HAP-1 (cell line): ENCODE results near the gene CRB1.

ENCODE experiments used
- DNase-seq, 2 experiments: peaks; one replicate each; pipeline ENCODE4 v3.0.0-alpha.2; 2016 to 2020; ENCODE audit warnings: low spot score in 2 of 2
- H3K27me3 ChIP-seq: fragments of 250-450 bp; sonication (Bioruptor Pico); 2 replicates; pipeline ENCODE4 v1.5.1; 2020; ENCODE audit warnings: low read depth, mild to moderate bottlenecking, moderate library complexity
- H3K36me3 ChIP-seq: fragments of 250-450 bp; sonication (Bioruptor Pico); replicated peaks from 2 replicates; pipeline ENCODE4 v1.5.1; 2020; ENCODE audit warnings: mild to moderate bottlenecking
- H3K4me1 ChIP-seq: fragments of 250-450 bp; sonication (Bioruptor Pico); 2 replicates; pipeline ENCODE4 v1.5.1; 2020; ENCODE audit warnings: mild to moderate bottlenecking
- H3K4me3 ChIP-seq: fragments of 250-450 bp; sonication (Bioruptor Pico); 2 replicates; pipeline ENCODE4 v1.5.1; 2020; ENCODE audit warnings: mild to moderate bottlenecking, moderate library complexity
- H3K9me3 ChIP-seq: fragments of 250-450 bp; sonication (Bioruptor Pico); 2 replicates; pipeline ENCODE4 v1.5.1; 2020; ENCODE audit warnings: mild to moderate bottlenecking, moderate library complexity
- in situ Hi-C: fragments of 300-500 bp; cut with MboI; formaldehyde crosslinking; loops from 3 replicates; pipeline ENCODE4 v1.14.3; 2020; ENCODE audit warnings: low sequenced_read_pairs, inconsistent platforms, mixed read lengths

The CRB1 gene

DNA sequence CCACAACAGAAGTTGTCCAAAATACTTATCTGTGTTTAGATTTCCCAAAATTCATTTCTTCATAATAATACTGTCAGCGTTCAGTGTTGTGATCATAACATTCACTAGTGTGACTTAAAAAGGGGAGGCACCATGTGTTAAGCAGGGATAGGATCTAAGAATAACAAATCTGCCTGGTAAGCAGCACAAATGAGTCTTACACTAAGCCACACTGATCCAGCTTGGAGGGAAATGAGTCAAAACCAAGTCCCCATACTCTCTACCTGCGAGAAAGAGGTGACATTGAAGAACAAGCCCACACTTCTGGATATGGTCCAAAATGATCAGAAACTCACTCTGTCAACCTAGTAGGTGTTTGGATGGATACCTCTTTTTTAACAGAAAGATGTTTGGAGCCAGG is 145.5 kb downstream of the CRB1 start:
- Histone ChIP-seq H3K36me3 (no peaks in the 10 kb centered on the region), H3K4me1 (no peaks in the 10 kb centered on the region), H3K9me3 (no peaks in the 10 kb centered on the region), H3K4me3 (no peak overlapping the region), H3K27me3 (no peaks in the 10 kb centered on the region)
- DNase-seq = no peak
- in situ Hi-C loops = no loop called here

DNA sequence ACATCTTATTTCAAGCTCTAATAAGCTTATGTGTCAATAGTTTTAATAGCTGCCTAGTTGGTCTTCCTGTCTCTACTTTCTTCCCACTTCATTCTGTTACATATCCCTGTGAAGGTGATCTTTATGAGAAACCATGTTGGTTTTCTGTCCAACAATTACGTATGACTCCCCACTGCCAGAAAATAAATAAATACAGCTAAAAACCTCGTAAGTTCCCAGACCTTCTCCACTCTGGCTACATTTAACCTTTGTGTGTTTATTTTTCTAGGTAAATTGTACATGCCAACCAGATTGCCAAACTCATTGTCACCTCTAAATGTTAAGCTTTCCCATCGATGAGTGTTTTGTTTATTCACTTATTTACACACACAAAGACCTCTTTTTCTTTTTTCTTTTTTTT is 147.2 kb downstream of the CRB1 start:
- no peak for DNase-seq
- H3K4me3 ChIP-seq = no peak overlapping the region
- H3K9me3 ChIP-seq = no peaks in the 10 kb centered on the region
- no peaks in the 10 kb centered on the region for H3K4me1 ChIP-seq
- no peaks in the 10 kb centered on the region for H3K27me3 ChIP-seq
- H3K36me3 ChIP-seq = no peaks in the 10 kb centered on the region
- in situ Hi-C loops = no loop called here

DNA sequence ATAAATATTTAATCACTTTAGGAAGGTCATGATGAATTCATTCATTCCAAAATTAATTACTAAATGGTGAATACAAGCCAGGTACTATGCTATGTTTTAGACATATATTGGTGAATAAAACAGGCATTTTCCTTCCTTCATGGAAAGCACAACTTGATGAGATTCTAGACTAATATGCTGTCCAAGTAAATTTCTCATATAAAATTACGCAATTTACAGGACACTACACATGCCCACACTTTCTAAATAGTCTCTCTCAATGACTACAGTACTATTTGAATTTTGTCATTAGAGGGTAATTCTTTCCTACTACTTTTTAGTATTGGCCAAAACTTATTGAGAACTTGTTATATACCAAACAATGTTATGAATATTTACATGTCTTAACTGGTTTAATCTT is 150.6 kb downstream of the CRB1 start:
- H3K4me3 ChIP-seq = no peak overlapping the region
- in situ Hi-C loops = no loop called here
- H3K9me3 ChIP-seq = no peaks in the 10 kb centered on the region
- DNase-seq = no peak
- H3K4me1 ChIP-seq = no peaks in the 10 kb centered on the region
- H3K27me3 ChIP-seq = no peaks in the 10 kb centered on the region
- H3K36me3 ChIP-seq = no peaks in the 10 kb centered on the region

DNA sequence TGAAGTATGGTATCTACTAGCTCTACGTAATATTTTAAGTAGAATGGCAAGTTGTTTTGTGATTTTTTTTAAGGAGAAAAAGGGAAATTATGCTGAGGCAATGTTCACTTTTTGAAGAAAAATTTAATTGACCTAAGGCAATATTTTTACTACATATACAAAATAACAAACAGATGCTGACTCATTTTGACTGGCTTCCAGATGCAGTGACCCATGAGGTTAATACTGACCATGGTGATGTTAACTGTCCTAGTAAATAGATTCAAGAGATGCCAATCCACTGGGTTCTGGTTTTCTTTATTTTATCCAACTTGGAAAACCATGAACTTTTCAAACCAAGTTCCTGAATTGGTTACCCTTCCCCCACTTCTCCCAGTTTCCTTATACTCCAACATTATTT is 154.9 kb downstream of the CRB1 start:
- no peak overlapping the region for H3K4me3 ChIP-seq
- in situ Hi-C loops = no loop called here
- no peak for DNase-seq
- H3K27me3 ChIP-seq = no peaks in the 10 kb centered on the region
- H3K4me1 ChIP-seq = no peaks in the 10 kb centered on the region
- no peaks in the 10 kb centered on the region for H3K9me3 ChIP-seq
- H3K36me3 ChIP-seq = no peaks in the 10 kb centered on the region

DNA sequence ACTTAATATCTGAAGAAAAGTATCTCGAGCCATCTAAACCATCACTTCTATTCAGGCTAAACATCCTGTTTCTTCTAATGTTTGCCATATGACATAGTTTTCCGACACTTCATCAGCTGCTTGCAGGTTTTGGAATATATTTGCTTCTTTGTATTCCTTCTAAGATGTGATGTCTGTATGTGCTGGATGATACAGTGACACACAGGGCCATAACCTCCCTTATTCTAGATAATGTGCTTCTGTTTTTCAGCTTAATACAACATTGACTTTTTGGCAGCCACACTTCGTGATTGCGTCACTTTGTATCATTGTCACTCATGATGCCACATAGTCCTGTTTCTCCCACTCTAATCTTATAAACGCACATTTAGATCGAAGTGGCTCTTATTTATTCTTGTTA is 156.3 kb downstream of the CRB1 start:
- no peaks in the 10 kb centered on the region for H3K36me3 ChIP-seq
- in situ Hi-C loops = no loop called here
- no peak overlapping the region for H3K4me3 ChIP-seq
- DNase-seq = no peak
- H3K9me3 ChIP-seq = no peaks in the 10 kb centered on the region
- H3K27me3 ChIP-seq = no peaks in the 10 kb centered on the region
- no peaks in the 10 kb centered on the region; the same call in 1 of the 2 replicates for H3K4me1 ChIP-seq

DNA sequence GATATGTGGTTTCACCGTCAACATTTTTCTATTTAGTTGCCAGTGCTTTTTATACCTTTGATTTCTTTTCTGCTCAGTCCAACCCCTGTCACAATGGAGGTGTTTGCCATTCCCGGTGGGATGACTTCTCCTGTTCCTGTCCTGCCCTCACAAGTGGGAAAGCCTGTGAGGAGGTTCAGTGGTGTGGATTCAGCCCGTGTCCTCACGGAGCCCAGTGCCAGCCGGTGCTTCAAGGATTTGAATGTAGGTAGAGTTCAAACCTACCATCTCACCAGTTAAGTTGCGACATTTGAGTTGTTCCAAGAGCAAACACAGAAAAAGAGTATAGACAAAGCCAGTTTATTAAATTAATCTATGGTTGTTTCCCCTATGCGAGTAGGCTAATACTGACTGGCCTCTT is 161.3 kb downstream of the CRB1 start:
- in situ Hi-C loops = no loop called here
- Histone ChIP-seq H3K9me3 (no peaks in the 10 kb centered on the region), H3K36me3 (no peaks in the 10 kb centered on the region), H3K4me1 (peaks cover 3% of the 10 kb centered on the region), H3K4me3 (no peak overlapping the region), H3K27me3 (no peaks in the 10 kb centered on the region)
- DNase-seq = no peak

DNA sequence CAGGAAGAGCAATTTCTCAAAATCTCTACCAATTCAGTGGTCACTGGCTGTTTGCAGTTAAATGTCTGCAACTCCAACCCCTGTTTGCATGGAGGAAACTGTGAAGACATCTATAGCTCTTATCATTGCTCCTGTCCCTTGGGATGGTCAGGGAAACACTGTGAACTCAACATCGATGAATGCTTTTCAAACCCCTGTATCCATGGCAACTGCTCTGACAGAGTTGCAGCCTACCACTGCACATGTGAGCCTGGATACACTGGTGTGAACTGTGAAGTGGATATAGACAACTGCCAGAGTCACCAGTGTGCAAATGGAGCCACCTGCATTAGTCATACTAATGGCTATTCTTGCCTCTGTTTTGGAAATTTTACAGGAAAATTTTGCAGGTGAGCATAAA is 167.2 kb downstream of the CRB1 start:
- Histone ChIP-seq H3K4me3 (no peak overlapping the region), H3K27me3 (no peaks in the 10 kb centered on the region), H3K36me3 (no peaks in the 10 kb centered on the region), H3K4me1 (peaks cover 36% of the 10 kb centered on the region), H3K9me3 (no peaks in the 10 kb centered on the region)
- in situ Hi-C loops = no loop called here
- DNase-seq = peak; percentile 8 to 20

DNA sequence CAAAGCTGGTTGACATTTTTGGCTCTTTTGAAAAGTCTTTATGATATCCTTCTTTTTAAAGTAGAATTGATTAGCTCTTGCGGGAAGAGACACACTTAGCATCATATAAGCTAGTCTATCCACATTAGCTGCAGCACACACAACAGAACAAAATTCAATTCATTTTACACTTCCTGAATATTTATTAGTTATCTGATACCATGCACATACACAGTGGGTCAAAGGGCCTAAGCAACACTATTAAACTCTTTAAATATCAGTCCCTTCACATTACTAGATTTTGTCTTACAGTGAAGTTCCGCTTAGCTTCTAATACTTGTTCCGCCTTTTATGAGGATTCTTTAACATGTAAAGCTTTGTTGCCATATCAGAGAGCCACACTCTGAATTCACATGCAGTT is 169.5 kb downstream of the CRB1 start:
- H3K27me3 ChIP-seq = no peaks in the 10 kb centered on the region
- H3K36me3 ChIP-seq = no peaks in the 10 kb centered on the region
- no peak overlapping the region for H3K4me3 ChIP-seq
- no peaks in the 10 kb centered on the region for H3K9me3 ChIP-seq
- H3K4me1 ChIP-seq = peaks cover 49% of the 10 kb centered on the region
- in situ Hi-C loops = no loop called here
- peak in 1 of 2 experiments; percentile 70 for DNase-seq

DNA sequence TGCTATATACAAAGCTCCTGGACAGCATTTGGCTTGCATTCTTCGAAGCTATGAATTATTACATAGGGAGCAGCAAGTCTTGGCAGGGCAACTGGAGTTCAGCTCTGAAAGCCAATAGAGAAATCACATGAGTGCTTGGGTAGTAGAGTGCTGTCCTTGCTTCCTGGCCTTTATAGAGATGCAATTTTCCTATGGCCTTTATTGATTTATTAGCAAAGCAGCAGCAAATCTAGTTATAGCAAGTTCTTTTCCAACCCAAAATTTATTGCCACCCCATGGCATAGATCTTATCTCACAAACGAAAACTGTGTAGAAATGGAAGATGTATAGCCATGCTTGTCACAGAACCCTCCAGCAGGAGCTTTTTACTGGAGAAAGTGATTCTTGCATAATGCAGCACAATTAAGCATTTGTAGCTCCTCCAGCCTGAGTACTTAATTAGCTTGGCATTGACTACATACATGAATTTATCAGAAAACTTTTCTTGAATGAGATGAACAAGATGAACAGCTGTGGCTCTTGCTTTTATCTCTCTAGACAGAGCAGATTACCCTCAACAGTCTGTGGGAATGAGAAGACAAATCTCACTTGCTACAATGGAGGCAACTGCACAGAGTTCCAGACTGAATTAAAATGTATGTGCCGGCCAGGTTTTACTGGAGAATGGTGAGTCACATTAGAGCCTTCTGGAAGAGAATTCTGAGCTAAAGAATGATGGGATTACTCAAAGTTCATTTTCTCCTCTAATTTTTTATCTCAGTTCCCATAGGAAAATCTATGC is 170.1 kb downstream of the CRB1 start:
- in situ Hi-C loops = no loop called here
- peaks cover 49% of the 10 kb centered on the region for H3K4me1 ChIP-seq
- no peaks in the 10 kb centered on the region for H3K36me3 ChIP-seq
- H3K9me3 ChIP-seq = no peaks in the 10 kb centered on the region
- DNase-seq = peak; percentile 20 to 28
- no peaks in the 10 kb centered on the region for H3K27me3 ChIP-seq
- no peak overlapping the region for H3K4me3 ChIP-seq

DNA sequence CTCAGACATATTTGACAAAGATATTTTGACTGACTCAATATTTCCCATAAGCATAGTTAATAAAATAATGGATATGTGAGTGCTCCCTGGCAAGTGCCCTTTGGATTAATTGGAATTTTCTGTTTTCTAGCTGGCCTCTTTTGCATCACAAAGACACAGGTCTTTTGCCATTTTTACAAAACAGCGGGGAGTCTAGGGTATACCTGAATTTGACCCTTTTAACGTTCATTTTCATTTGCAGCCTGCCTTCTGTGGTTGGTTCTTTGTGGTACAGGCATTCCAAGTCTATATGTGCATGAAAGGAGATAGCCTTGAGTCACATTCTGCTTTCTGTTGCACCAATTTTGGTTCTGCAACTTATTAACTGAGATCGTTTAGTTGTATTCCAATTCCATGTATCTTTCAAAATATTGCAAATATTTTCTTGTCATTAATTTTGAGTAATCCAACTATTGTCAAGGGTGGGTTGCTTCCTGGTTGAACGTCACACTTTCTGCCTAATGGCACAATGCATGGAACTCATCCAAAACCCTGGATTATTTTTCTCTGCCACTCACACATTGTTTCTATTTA is 171.7 kb downstream of the CRB1 start:
- H3K4me3 ChIP-seq = no peak overlapping the region
- H3K27me3 ChIP-seq = no peaks in the 10 kb centered on the region
- in situ Hi-C loops = no loop called here
- peak; percentile 40 to 72 for DNase-seq
- no peaks in the 10 kb centered on the region for H3K9me3 ChIP-seq
- no peaks in the 10 kb centered on the region for H3K36me3 ChIP-seq
- peaks cover 46% of the 10 kb centered on the region for H3K4me1 ChIP-seq

DNA sequence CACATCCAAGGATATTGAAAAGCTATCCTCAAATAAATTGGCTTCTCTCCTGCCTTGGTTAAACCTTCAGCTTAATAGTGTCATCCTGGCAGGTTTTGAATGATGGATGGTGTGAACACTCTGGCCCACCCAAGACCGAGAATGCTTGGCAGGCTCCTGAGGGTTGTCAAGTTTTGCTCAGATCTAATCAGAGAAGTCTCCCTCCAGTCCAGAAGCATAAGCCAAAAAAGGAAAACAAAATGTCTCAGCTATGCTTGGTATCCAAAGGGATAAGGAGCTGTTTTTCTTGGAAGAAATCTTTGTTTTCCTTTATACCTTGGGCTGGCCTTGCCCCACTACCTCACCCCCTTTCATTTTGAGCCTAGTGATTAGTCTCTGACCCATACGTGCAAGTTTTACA is 172.7 kb downstream of the CRB1 start:
- H3K27me3 ChIP-seq = no peaks in the 10 kb centered on the region
- peaks cover 46% of the 10 kb centered on the region for H3K4me1 ChIP-seq
- no peak overlapping the region for H3K4me3 ChIP-seq
- no peaks in the 10 kb centered on the region for H3K9me3 ChIP-seq
- DNase-seq = no peak
- in situ Hi-C loops = no loop called here
- H3K36me3 ChIP-seq = no peaks in the 10 kb centered on the region

DNA sequence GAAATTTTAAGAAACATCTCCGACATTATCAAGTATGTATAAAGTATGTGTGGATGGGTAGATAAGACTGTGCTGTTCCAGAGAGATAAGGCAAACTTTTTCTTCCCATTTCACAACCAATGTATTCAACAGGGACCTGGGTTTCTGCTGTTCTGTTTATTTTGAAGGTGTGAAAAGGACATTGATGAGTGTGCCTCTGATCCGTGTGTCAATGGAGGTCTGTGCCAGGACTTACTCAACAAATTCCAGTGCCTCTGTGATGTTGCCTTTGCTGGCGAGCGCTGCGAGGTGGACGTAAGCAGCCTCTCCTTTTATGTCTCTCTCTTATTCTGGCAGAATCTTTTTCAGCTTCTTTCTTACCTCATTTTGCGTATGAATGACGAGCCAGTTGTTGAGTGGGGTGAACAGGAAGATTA is 174.0 kb downstream of the CRB1 start:
- H3K27me3 ChIP-seq = no peaks in the 10 kb centered on the region
- no peaks in the 10 kb centered on the region for H3K9me3 ChIP-seq
- DNase-seq = peak; percentile 73 to 91
- H3K4me1 ChIP-seq = peaks cover 41% of the 10 kb centered on the region
- H3K36me3 ChIP-seq = no peaks in the 10 kb centered on the region
- no peak overlapping the region for H3K4me3 ChIP-seq
- in situ Hi-C loops = no loop called here

DNA sequence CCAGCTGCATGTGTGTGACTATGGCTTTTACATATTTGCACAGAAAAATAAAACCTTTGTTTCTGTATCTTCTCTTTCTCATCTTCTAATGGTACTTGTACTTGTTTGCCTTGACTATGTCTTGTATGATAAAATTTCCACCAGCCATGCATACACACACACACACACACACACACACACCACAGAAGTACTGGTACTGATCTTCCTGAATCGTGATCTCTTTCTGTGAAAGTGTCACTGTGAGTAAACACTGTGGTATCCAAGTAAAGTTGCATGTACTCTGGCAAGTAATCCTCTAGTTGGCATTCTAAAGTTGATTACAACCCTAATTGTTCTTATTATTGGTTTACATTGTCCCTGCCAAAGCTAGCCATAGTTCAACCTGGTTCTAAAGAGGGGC is 176.7 kb downstream of the CRB1 start:
- H3K4me3 ChIP-seq = no peak overlapping the region
- DNase-seq = no peak
- no peaks in the 10 kb centered on the region for H3K9me3 ChIP-seq
- H3K36me3 ChIP-seq = no peaks in the 10 kb centered on the region
- H3K27me3 ChIP-seq = no peaks in the 10 kb centered on the region
- in situ Hi-C loops = no loop called here
- peaks cover 18% of the 10 kb centered on the region for H3K4me1 ChIP-seq

DNA sequence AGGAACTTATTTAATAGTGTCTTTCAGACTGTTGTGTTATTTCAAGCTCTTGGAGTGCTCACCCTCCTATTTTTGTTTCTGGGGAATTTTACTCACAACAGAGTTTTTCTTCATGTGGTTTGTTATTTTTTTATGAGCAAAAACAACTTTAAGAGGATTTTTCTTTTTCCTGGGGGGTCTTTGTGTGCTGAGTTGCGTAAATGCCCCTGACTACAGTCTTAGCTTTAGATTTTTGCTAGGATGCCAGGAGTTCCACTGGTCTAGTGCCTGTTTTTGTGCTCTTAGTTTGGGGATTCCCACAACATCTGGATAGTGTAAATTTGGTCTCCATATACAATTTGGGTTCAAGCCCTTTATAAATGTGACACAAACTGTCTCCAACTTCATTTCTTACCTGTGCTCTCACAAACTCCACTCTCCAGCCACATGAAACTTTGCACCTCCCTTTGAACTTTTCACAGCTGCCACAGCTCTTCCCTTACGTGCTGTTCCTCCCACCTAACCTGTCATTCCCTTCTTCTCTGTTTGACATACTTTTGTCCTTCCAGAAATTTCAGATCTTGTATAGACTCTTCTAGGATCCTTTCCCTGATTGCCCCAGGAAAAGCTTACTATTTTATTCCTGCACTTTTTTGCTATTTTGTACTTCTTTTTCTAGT is 180.2 kb downstream of the CRB1 start:
- H3K27me3 ChIP-seq = no peaks in the 10 kb centered on the region
- no peak for DNase-seq
- H3K36me3 ChIP-seq = no peaks in the 10 kb centered on the region
- in situ Hi-C loops = no loop called here
- H3K9me3 ChIP-seq = no peaks in the 10 kb centered on the region
- H3K4me1 ChIP-seq = no peaks in the 10 kb centered on the region
- no peak overlapping the region for H3K4me3 ChIP-seq
